ENCODE data around the gene SNRK.

Gene SNRK

GRCh38 chr3:43364494-43364893 is 78.2 kb downstream of the SNRK start:
- Histone ChIP-seq H3K27ac (ENCODE audit: low read length) (no peak overlapping the region), H3K4me3 (ENCODE audit: low read depth in 1 of 2, low read length in 2 of 2) (no peak overlapping the region), H3K36me3 (ENCODE audit: insufficient read depth, low read length) (no peaks in the 10 kb centered on the region), H4K20me1 (ENCODE audit: insufficient read depth, low read length) (no peaks in the 10 kb centered on the region), H3K4me1 (ENCODE audit: insufficient read depth, low read length) (no peaks in the 10 kb centered on the region), H3K9me3 (ENCODE audit: insufficient read depth, low read length, severe bottlenecking) (no peaks in the 10 kb centered on the region), H2AFZ (ENCODE audit: low read depth, low read length) (no peak overlapping the region), H3K9ac (ENCODE audit: low read depth, low read length) (no peak overlapping the region), H3K4me2 (ENCODE audit: insufficient read depth, low read length) (no peak overlapping the region), H3K27me3 (ENCODE audit: insufficient read depth, low read length, poor library complexity) (no peaks in the 10 kb centered on the region), H3K79me2 (ENCODE audit: insufficient read depth, low read length) (no peaks in the 10 kb centered on the region)
- DNase-seq (no peak), ATAC-seq (ENCODE audit: insufficient read depth, low read depth) (no peak)
- TF ChIP-seq EZH2 (IDR thresholded peaks at IDR 0.05; ENCODE audit: borderline replicate concordance, low read depth, low read length, severe bottlenecking) (no peak), CTCF (IDR thresholded peaks at IDR 0.05; ENCODE audit: borderline replicate concordance, extremely low read depth, low read length, poor library complexity, severe bottlenecking) (no peak)

GRCh38 chr3:43364926-43365325 is 78.6 kb downstream of the SNRK start:
- ATAC-seq (ENCODE audit: insufficient read depth, low read depth) (no peak), DNase-seq (no peak)
- no peaks in the 10 kb centered on the region for H3K9me3 ChIP-seq (ENCODE audit: insufficient read depth, low read length, severe bottlenecking)
- no peak overlapping the region for H3K4me3 ChIP-seq (ENCODE audit: low read depth in 1 of 2, low read length in 2 of 2)
- H3K27ac ChIP-seq (ENCODE audit: low read length) = no peak overlapping the region
- no peaks in the 10 kb centered on the region for H4K20me1 ChIP-seq (ENCODE audit: insufficient read depth, low read length)
- H3K79me2 ChIP-seq (ENCODE audit: insufficient read depth, low read length) = no peaks in the 10 kb centered on the region
- no peak for TF ChIP-seq EZH2 (IDR thresholded peaks at IDR 0.05; ENCODE audit: borderline replicate concordance, low read depth, low read length, severe bottlenecking)
- no peak for TF ChIP-seq CTCF (IDR thresholded peaks at IDR 0.05; ENCODE audit: borderline replicate concordance, extremely low read depth, low read length, poor library complexity, severe bottlenecking)
- no peaks in the 10 kb centered on the region for H3K4me1 ChIP-seq (ENCODE audit: insufficient read depth, low read length)
- no peak overlapping the region for H2AFZ ChIP-seq (ENCODE audit: low read depth, low read length)
- no peaks in the 10 kb centered on the region for H3K36me3 ChIP-seq (ENCODE audit: insufficient read depth, low read length)
- no peaks in the 10 kb centered on the region for H3K27me3 ChIP-seq (ENCODE audit: insufficient read depth, low read length, poor library complexity)
- H3K9ac ChIP-seq (ENCODE audit: low read depth, low read length) = no peak overlapping the region
- no peak overlapping the region for H3K4me2 ChIP-seq (ENCODE audit: insufficient read depth, low read length)

- no peak overlapping the region for H3K27ac ChIP-seq (ENCODE audit: low read length)
- no peak overlapping the region for H2AFZ ChIP-seq (ENCODE audit: low read depth, low read length)
- no peaks in the 10 kb centered on the region for H3K27me3 ChIP-seq (ENCODE audit: insufficient read depth, low read length, poor library complexity)
- no peak for TF ChIP-seq CTCF (IDR thresholded peaks at IDR 0.05; ENCODE audit: borderline replicate concordance, extremely low read depth, low read length, poor library complexity, severe bottlenecking)
- no peak for TF ChIP-seq EZH2 (IDR thresholded peaks at IDR 0.05; ENCODE audit: borderline replicate concordance, low read depth, low read length, severe bottlenecking)
- no peaks in the 10 kb centered on the region for H3K4me1 ChIP-seq (ENCODE audit: insufficient read depth, low read length)
- H3K4me2 ChIP-seq (ENCODE audit: insufficient read depth, low read length) = no peak overlapping the region
- DNase-seq (no peak), ATAC-seq (ENCODE audit: insufficient read depth, low read depth) (no peak)
- H4K20me1 ChIP-seq (ENCODE audit: insufficient read depth, low read length) = no peaks in the 10 kb centered on the region
- H3K36me3 ChIP-seq (ENCODE audit: insufficient read depth, low read length) = no peaks in the 10 kb centered on the region
- H3K9ac ChIP-seq (ENCODE audit: low read depth, low read length) = no peak overlapping the region
- no peaks in the 10 kb centered on the region for H3K9me3 ChIP-seq (ENCODE audit: insufficient read depth, low read length, severe bottlenecking)
- H3K79me2 ChIP-seq (ENCODE audit: insufficient read depth, low read length) = no peaks in the 10 kb centered on the region
- no peak overlapping the region for H3K4me3 ChIP-seq (ENCODE audit: low read depth in 1 of 2, low read length in 2 of 2)
Observed at GRCh38 chr3:43365601-43366305, 79.4 kb downstream of the SNRK start.

Measured in DND-41 (cell line).